HepG2 (cell line): ENCODE results near the gene PHKB. TPM values are rescaled to one million over a fixed set of nuclear protein-coding genes. Genes with fewer than 3 reads are reported as not detected.
A peak's percentile ranks its signal among the peaks of the same experiment; 100 is the strongest.

Source experiments
- EED ChIP-seq: sonication (generic); formaldehyde crosslinking; IDR thresholded peaks from 2 replicates; pipeline ENCODE4 v1.5.0; 2020; ENCODE audit warnings: mild to moderate bottlenecking, missing genetic modification reagents
- FOXP1 ChIP-seq, 2 experiments: fragments of 450-650 bp in 1 of 2; IDR thresholded peaks; 2 replicates each; pipeline ENCODE4 v1.6.1; 2017 to 2018; ENCODE audit warnings: antibody characterized with exemption in 1 of 2
- JUND ChIP-seq: sonication (generic); formaldehyde crosslinking; IDR thresholded peaks from 2 replicates; pipeline ENCODE4 v1.8.0; 2022; ENCODE audit warnings: mild to moderate bottlenecking, missing genetic modification reagents
- MEIS2 ChIP-seq: sonication (generic); formaldehyde crosslinking; IDR thresholded peaks from 2 replicates; pipeline ENCODE4 v1.9.0; 2021; ENCODE audit warnings: mild to moderate bottlenecking, missing genetic modification reagents
- MXD3 ChIP-seq: IDR thresholded peaks from 2 replicates; pipeline ENCODE4 v1.6.1; 2016; ENCODE audit warnings: mild to moderate bottlenecking, missing biosample characterization, missing genetic modification reagents
- NCOR1 ChIP-seq: fragments of 200-600 bp; sonication (generic); IDR thresholded peaks from 2 replicates; pipeline ENCODE4 v1.7.0; 2017; ENCODE audit warnings: antibody characterized with exemption, low read length, borderline replicate concordance
- NFE2L2 ChIP-seq: fragments of 150-350 bp; IDR thresholded peaks from 2 replicates; pipeline ENCODE4 v1.6.1; 2014; ENCODE audit warnings: low read length
- SALL1 ChIP-seq: sonication (generic); formaldehyde crosslinking; IDR thresholded peaks from 2 replicates; pipeline ENCODE4 v1.8.0; 2022; ENCODE audit warnings: mild to moderate bottlenecking, missing genetic modification reagents
- SSRP1 ChIP-seq: IDR thresholded peaks from 2 replicates; pipeline ENCODE4 v1.6.1; 2016; ENCODE audit warnings: control low read depth
- SYNCRIP ChIP-seq: fragments of 200-400 bp; formaldehyde crosslinking; IDR thresholded peaks from 2 replicates; pipeline ENCODE4 v1.6.1; 2018; ENCODE audit warnings: mild to moderate bottlenecking, low read depth, low read length; ENCODE audit not compliant: insufficient read depth
- TEAD2 ChIP-seq: sonication (generic); formaldehyde crosslinking; IDR thresholded peaks from 2 replicates; pipeline ENCODE4 v1.9.0; 2021; ENCODE audit warnings: missing genetic modification reagents
- YEATS2 ChIP-seq: sonication (generic); formaldehyde crosslinking; IDR thresholded peaks from 2 replicates; pipeline ENCODE4 v1.4.0; 2020; ENCODE audit warnings: missing genetic modification reagents, borderline replicate concordance
- ZFP82 ChIP-seq: sonication (generic); formaldehyde crosslinking; IDR thresholded peaks from 2 replicates; pipeline ENCODE4 v1.5.1; 2020; ENCODE audit warnings: mild to moderate bottlenecking, missing genetic modification reagents, borderline replicate concordance
- ZMAT5 ChIP-seq: sonication (generic); formaldehyde crosslinking; IDR thresholded peaks from 2 replicates; pipeline ENCODE4 v1.5.0; 2020; ENCODE audit warnings: mild to moderate bottlenecking, low read depth, missing genetic modification reagents, borderline replicate concordance
- ZNF317 ChIP-seq: sonication (generic); formaldehyde crosslinking; IDR thresholded peaks from 2 replicates; pipeline ENCODE4 v1.5.0; 2020; ENCODE audit warnings: mild to moderate bottlenecking, missing genetic modification reagents
- ZNF33A ChIP-seq: sonication (generic); formaldehyde crosslinking; IDR thresholded peaks from 2 replicates; pipeline ENCODE4 v1.5.1; 2020; ENCODE audit warnings: missing genetic modification reagents, mild to moderate bottlenecking, moderate library complexity, borderline replicate concordance
- ZNF556 ChIP-seq: sonication (generic); formaldehyde crosslinking; IDR thresholded peaks from 2 replicates; pipeline ENCODE4 v1.4.0; 2020; ENCODE audit warnings: mild to moderate bottlenecking, missing genetic modification reagents, borderline replicate concordance
- ZNF780A ChIP-seq: sonication (generic); formaldehyde crosslinking; IDR thresholded peaks from 2 replicates; pipeline ENCODE4 v1.8.0; 2022; ENCODE audit warnings: mild to moderate bottlenecking, missing genetic modification reagents, moderate library complexity
- polyA plus RNA-seq, 8 experiments: library from polyadenylated mRNA; depleted of rRNA in 3 of 8; stranded (reverse) in 7 of 8; unstranded in 1 of 8; fragments of >200 nt; fragmentation: Illumina TruSeq in 4 of 8; extraction: Trizol in 4 of 8; gene quantifications; 2 replicates each; pipeline versions ENCODE4 v1.2.1 to v1.2.3, GENCODE V29; 2011 to 2016; ENCODE audit warnings: low read depth in 4 of 8, missing spikeins in 1 of 8, mixed read lengths in 1 of 8; ENCODE audit not compliant: insufficient read depth in 1 of 8
- total RNA-seq, 5 experiments: library from RNA; depleted of rRNA; stranded (reverse); fragments of >200 nt; fragmentation: Illumina TruSeq; extraction: Trizol; gene quantifications; 2 replicates each; pipeline ENCODE4 v1.2.3, GENCODE V29; 2016; ENCODE audit warnings: low read depth in 1 of 5
- TF ChIP-seq, protein P1 (sequence below): sonication (generic); formaldehyde crosslinking; IDR thresholded peaks from 2 replicates; pipeline ENCODE4 v1.8.0; 2022; ENCODE audit warnings: low read depth, missing genetic modification reagents
- TF ChIP-seq, protein P2 (sequence below): sonication (generic); formaldehyde crosslinking; IDR thresholded peaks from 2 replicates; pipeline ENCODE4 v1.9.0; 2021; ENCODE audit warnings: missing genetic modification reagents, borderline replicate concordance
- TF ChIP-seq, protein P3 (sequence below): sonication (generic); formaldehyde crosslinking; IDR thresholded peaks from 2 replicates; pipeline ENCODE4 v1.9.0; 2021; ENCODE audit warnings: missing genetic modification reagents, borderline replicate concordance

Gene PHKB
- total and polyA plus RNA-seq, 2 of the 13 experiments (the other 11 are each of a cell fraction or from before 2014, with no cell fraction given): 66.0 to 80.8 TPM

DNA sequence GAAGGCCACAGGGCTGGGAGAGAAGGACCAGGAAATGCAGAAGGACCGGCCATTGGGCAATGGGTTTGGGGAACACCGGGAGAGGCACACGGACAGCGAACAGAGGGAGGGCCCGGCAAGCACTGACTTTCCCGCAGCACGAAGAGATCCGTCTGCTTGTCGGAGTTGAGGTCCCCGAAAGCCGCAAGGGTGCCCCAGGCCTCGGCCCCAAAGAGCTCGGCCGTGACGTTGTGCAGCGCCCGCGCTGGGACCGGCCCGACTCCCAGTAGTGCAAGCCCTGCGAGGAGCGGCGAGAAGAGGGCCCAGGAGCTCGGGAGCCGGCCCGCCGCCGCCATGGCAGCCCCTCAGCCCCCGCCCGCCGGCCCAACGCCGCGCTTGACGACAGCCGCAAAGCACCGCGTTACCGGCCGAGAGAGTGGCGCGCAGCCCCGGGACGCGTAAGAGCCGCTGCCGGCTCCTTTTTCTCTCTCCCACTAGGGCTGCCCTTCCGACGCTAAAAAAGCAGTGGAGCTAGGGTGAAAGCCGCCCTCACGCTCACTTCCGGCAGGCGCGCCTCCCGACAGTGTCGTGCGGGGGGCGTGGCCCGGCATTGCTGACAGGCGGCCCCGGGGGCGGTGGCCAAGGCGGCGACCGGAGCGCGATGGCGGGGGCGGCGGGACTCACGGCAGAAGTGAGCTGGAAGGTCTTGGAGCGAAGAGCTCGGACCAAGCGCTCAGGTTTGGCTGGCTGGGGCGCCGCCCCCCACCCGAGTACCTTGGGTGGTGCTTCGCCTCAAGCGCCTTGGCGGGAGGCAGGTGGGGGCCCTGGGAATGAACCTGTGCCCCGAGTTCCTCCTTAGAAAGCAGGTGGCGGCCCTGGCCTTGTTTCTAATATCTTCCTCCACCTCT lies at the start of gene PHKB, which contains the start of gene ITFG1 (continued):
- peak; percentile 84; the same call in 1 of the 2 replicates for TF ChIP-seq ZNF556
- TF ChIP-seq ZNF317 (CRISPR knock-in tag): no peak
- TF ChIP-seq MEIS2 (CRISPR knock-in tag): peak; percentile 88
- TF ChIP-seq ZFP82: no peak; the same call in 1 of the 2 replicates
- TF ChIP-seq NFE2L2: no peak
- TF ChIP-seq, protein P1, sequence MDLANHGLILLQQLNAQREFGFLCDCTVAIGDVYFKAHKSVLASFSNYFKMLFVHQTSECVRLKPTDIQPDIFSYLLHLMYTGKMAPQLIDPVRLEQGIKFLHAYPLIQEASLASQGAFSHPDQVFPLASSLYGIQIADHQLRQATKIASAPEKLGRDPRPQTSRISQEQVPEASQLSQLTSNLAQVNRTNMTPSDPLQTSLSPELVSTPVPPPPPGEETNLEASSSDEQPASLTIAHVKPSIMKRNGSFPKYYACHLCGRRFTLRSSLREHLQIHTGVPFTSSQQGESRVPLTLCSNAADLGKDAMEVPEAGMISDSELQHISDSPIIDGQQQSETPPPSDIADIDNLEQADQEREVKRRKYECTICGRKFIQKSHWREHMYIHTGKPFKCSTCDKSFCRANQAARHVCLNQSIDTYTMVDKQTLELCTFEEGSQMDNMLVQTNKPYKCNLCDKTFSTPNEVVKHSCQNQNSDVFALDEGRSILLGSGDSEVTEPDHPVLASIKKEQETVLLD: peak; percentile 94
- no peak for TF ChIP-seq SYNCRIP
- TF ChIP-seq, protein P2, sequence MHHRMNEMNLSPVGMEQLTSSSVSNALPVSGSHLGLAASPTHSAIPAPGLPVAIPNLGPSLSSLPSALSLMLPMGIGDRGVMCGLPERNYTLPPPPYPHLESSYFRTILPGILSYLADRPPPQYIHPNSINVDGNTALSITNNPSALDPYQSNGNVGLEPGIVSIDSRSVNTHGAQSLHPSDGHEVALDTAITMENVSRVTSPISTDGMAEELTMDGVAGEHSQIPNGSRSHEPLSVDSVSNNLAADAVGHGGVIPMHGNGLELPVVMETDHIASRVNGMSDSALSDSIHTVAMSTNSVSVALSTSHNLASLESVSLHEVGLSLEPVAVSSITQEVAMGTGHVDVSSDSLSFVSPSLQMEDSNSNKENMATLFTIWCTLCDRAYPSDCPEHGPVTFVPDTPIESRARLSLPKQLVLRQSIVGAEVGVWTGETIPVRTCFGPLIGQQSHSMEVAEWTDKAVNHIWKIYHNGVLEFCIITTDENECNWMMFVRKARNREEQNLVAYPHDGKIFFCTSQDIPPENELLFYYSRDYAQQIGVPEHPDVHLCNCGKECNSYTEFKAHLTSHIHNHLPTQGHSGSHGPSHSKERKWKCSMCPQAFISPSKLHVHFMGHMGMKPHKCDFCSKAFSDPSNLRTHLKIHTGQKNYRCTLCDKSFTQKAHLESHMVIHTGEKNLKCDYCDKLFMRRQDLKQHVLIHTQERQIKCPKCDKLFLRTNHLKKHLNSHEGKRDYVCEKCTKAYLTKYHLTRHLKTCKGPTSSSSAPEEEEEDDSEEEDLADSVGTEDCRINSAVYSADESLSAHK (CRISPR knock-in tag): no peak
- no peak for TF ChIP-seq ZMAT5 (CRISPR knock-in tag)
- TF ChIP-seq YEATS2 (CRISPR knock-in tag): peak; percentile 47
- TF ChIP-seq NCOR1: peak; percentile 55; the same call in 1 of the 2 replicates
- no peak; the same call in none of the 2 replicates for TF ChIP-seq ZNF33A (CRISPR knock-in tag)
- TF ChIP-seq SSRP1: no peak
- peak; percentile 84; the same call in 1 of the 2 replicates for TF ChIP-seq SALL1 (CRISPR knock-in tag)
- TF ChIP-seq EED (CRISPR knock-in tag): no peak; the same call in 1 of the 2 replicates
- no peak; the same call in 1 of the 2 replicates for TF ChIP-seq MXD3 (CRISPR knock-in tag)
- no peak for TF ChIP-seq ZNF780A (CRISPR knock-in tag)
- TF ChIP-seq FOXP1 (IDR thresholded peaks at IDR 0.05): no peak
- 0 out of 2 replicates have a peak, but pooled peaks have one; percentile 6 for TF ChIP-seq FOXP1 (CRISPR knock-in tag; IDR thresholded peaks at IDR 0.05)
- no peak for TF ChIP-seq TEAD2
- TF ChIP-seq, protein P3, sequence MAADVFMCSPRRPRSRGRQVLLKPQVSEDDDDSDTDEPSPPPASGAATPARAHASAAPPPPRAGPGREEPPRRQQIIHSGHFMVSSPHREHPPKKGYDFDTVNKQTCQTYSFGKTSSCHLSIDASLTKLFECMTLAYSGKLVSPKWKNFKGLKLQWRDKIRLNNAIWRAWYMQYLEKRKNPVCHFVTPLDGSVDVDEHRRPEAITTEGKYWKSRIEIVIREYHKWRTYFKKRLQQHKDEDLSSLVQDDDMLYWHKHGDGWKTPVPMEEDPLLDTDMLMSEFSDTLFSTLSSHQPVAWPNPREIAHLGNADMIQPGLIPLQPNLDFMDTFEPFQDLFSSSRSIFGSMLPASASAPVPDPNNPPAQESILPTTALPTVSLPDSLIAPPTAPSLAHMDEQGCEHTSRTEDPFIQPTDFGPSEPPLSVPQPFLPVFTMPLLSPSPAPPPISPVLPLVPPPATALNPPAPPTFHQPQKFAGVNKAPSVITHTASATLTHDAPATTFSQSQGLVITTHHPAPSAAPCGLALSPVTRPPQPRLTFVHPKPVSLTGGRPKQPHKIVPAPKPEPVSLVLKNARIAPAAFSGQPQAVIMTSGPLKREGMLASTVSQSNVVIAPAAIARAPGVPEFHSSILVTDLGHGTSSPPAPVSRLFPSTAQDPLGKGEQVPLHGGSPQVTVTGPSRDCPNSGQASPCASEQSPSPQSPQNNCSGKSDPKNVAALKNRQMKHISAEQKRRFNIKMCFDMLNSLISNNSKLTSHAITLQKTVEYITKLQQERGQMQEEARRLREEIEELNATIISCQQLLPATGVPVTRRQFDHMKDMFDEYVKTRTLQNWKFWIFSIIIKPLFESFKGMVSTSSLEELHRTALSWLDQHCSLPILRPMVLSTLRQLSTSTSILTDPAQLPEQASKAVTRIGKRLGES: peak; percentile 55; the same call in 1 of the 2 replicates
- no peak for TF ChIP-seq JUND (CRISPR knock-in tag)
